Testis (tissue), 3 donors: ENCODE results near the gene NR3C1. TPM values are rescaled to one million over a fixed set of nuclear protein-coding genes. Genes with fewer than 3 reads are reported as not detected.

ENCODE experiments used
- DNase-seq: peaks from one replicate; pipeline ENCODE4 v3.0.0-alpha.2; 2019
- H3K27ac ChIP-seq, 2 donors: fragments of 200-600 bp; sonication (generic); one replicate each; pipeline ENCODE4 v1.5.1; 2019
- H3K27me3 ChIP-seq: fragments of 200-600 bp; sonication (generic); one replicate; pipeline ENCODE4 v1.5.1; 2019
- H3K36me3 ChIP-seq: fragments of 200-600 bp; sonication (generic); one replicate; pipeline ENCODE4 v1.5.1; 2017; ENCODE audit warnings: low read depth; ENCODE audit errors: missing control alignments
- H3K4me1 ChIP-seq: fragments of 200-600 bp; sonication (generic); one replicate; pipeline ENCODE4 v1.5.1; 2019
- H3K4me3 ChIP-seq, 2 donors: fragments of 200-600 bp; sonication (generic); one replicate each; pipeline ENCODE4 v1.5.1; 2017 to 2019
- H3K9me3 ChIP-seq: fragments of 200-600 bp; sonication (generic); one replicate; pipeline ENCODE4 v1.5.1; 2017
- CTCF ChIP-seq, 3 experiments: fragments of 450-650 bp in 2 of 3; fragments of 200-600 bp in 1 of 3; sonication (generic) in 1 of 3; IDR thresholded peaks; one replicate each; pipeline ENCODE4 v1.5.1; 2016 to 2019; ENCODE audit warnings: antibody characterized with exemption in 3 of 3, mild to moderate bottlenecking in 2 of 3, moderate library complexity in 1 of 3
- POLR2A ChIP-seq: fragments of 450-650 bp; IDR thresholded peaks from one replicate; pipeline ENCODE4 v1.6.1; 2017; ENCODE audit warnings: antibody characterized with exemption, mild to moderate bottlenecking, moderate library complexity
- WGBS, 2 donors: methylation state at CpG; one replicate each; pipeline ENCODE4 v1.1.5; 2018; 5-methylcytosine and 5-hydroxymethylcytosine counted together
- intact Hi-C: fragments of 100-400 bp; cut with DNase I; formaldehyde crosslinking; loops from one replicate; pipeline ENCODE4 v1.15.1; 2023; ENCODE audit warnings: low total_unique reads
- polyA plus RNA-seq: library from polyadenylated mRNA; stranded (reverse); fragments of 350-450 nt; fragmentation: Illumina TruSeq; extraction: RNeasy Lipid Tissue Mini Kit (QIAGEN cat#74804); gene quantifications from one replicate; pipeline ENCODE4 v1.2.3, GENCODE V29; 2014; ENCODE audit warnings: low read depth, low replicate concordance; ENCODE audit not compliant: insufficient read depth
- total RNA-seq, 2 donors: library from RNA; depleted of rRNA; stranded (reverse); fragments of >200 nt; gene quantifications; one replicate each; pipeline ENCODE4 v1.2.3, GENCODE V29; 2016

Gene NR3C1
- total and polyA plus RNA-seq, 3 donors from 2014 or later: 33.2 to 37.7 (median 34.3) TPM

- WGBS, 2 donors: 68 to 76% methylated on average over 4 of the region's 4 CpGs
- no peak for TF ChIP-seq POLR2A
- no peak for TF ChIP-seq CTCF (IDR thresholded peaks at IDR 0.05)
- H3K27ac ChIP-seq: no peak overlapping the region
- H3K4me1 ChIP-seq: no peaks in the 10 kb centered on the region
- intact Hi-C loops: no loop called here
- no peaks in the 10 kb centered on the region for H3K27me3 ChIP-seq
- no peak for DNase-seq
- H3K36me3 ChIP-seq: no peaks in the 10 kb centered on the region
- H3K9me3 ChIP-seq: no peaks in the 10 kb centered on the region
- H3K4me3 ChIP-seq: no peak overlapping the region
These were observed 140.1 kb downstream of the NR3C1 start for GRCh38 chr5:143263272-143263810.

GRCh38 chr5:143262393-143263174 is 140.9 kb downstream of the NR3C1 start:
- no peaks in the 10 kb centered on the region for H3K9me3 ChIP-seq
- no peak overlapping the region for H3K4me3 ChIP-seq
- H3K36me3 ChIP-seq: no peaks in the 10 kb centered on the region
- no peak overlapping the region for H3K27ac ChIP-seq
- H3K27me3 ChIP-seq: no peaks in the 10 kb centered on the region
- WGBS, 2 donors: 96% methylated on average over 1 of the region's 1 CpG
- TF ChIP-seq CTCF (IDR thresholded peaks at IDR 0.05) (no peak), POLR2A (no peak)
- no peak for DNase-seq
- H3K4me1 ChIP-seq: no peaks in the 10 kb centered on the region
- intact Hi-C loops: no loop called here

GRCh38 chr5:143261748-143262392 is 141.6 kb downstream of the NR3C1 start:
- DNase-seq: no peak
- Histone ChIP-seq H3K9me3 (no peaks in the 10 kb centered on the region), H3K4me1 (no peaks in the 10 kb centered on the region), H3K27ac (no peak overlapping the region), H3K27me3 (no peaks in the 10 kb centered on the region), H3K4me3 (no peak overlapping the region), H3K36me3 (no peaks in the 10 kb centered on the region)
- TF ChIP-seq POLR2A (no peak), CTCF (IDR thresholded peaks at IDR 0.05) (no peak)
- 89 to 92% methylated on average over 7 of the region's 7 CpGs for WGBS, 2 donors
- intact Hi-C loops: no loop called here

- Histone ChIP-seq H3K4me1 (no peaks in the 10 kb centered on the region), H3K9me3 (no peaks in the 10 kb centered on the region), H3K4me3 (peak overlapping the region in 1 of 2 donors; percentile 18), H3K27ac (no peak overlapping the region), H3K27me3 (no peaks in the 10 kb centered on the region), H3K36me3 (no peaks in the 10 kb centered on the region)
- 68 to 82% methylated on average over 5 to 7 of the region's 7 CpGs for WGBS, 2 donors
- TF ChIP-seq CTCF (IDR thresholded peaks at IDR 0.05) (no peak), POLR2A (no peak)
- intact Hi-C loops: no loop called here
- no peak for DNase-seq
These were observed 144.3 kb downstream of the NR3C1 start for GRCh38 chr5:143259254-143259605.
